ENCODE data around the gene RERG. TPM values are rescaled to one million over a fixed set of nuclear protein-coding genes. Genes with fewer than 3 reads are reported as not detected.
A peak's percentile ranks its signal among the peaks of the same experiment; 100 is the strongest.

The RERG gene, protein sequence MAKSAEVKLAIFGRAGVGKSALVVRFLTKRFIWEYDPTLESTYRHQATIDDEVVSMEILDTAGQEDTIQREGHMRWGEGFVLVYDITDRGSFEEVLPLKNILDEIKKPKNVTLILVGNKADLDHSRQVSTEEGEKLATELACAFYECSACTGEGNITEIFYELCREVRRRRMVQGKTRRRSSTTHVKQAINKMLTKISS
- total RNA-seq: not detected in 2 replicates

- POLR2A ChIA-PET: interaction anchor here (1.1 to 1.5 kb wide), 2 partner anchors 374 to 375 kb away, joined by 3 to 4 read pairs; no protein-coding TSS in a partner anchor
- Mint-ChIP-seq H3K27me3 (peaks cover 33% of the 10 kb centered on the region), H3K4me1 (peaks cover 7% of the 10 kb centered on the region), H3K9me3 (no peaks in the 10 kb centered on the region), H3K27ac (no peak within 1 kb of the TSS), H3K36me3 (ENCODE audit: low read depth) (no peaks in the 10 kb centered on the region), H3K4me3 (peak within 1 kb of the TSS; percentile 68)
- CTCF ChIA-PET: interaction anchor here (0.6 to 3.9 kb wide), 14 partner anchors 8 to 983 kb away, joined by 3 to 16 read pairs (median 4); no protein-coding TSS in a partner anchor
- peak; percentile 99 for ATAC-seq (ENCODE audit: low read depth)
- intact Hi-C loops (cut with micrococcal nuclease): loop anchor here (1.0 to 5.0 kb wide), 6 partner anchors 70 to 594 kb away; no protein-coding TSS in a partner anchor
- TF ChIP-seq, protein P1, sequence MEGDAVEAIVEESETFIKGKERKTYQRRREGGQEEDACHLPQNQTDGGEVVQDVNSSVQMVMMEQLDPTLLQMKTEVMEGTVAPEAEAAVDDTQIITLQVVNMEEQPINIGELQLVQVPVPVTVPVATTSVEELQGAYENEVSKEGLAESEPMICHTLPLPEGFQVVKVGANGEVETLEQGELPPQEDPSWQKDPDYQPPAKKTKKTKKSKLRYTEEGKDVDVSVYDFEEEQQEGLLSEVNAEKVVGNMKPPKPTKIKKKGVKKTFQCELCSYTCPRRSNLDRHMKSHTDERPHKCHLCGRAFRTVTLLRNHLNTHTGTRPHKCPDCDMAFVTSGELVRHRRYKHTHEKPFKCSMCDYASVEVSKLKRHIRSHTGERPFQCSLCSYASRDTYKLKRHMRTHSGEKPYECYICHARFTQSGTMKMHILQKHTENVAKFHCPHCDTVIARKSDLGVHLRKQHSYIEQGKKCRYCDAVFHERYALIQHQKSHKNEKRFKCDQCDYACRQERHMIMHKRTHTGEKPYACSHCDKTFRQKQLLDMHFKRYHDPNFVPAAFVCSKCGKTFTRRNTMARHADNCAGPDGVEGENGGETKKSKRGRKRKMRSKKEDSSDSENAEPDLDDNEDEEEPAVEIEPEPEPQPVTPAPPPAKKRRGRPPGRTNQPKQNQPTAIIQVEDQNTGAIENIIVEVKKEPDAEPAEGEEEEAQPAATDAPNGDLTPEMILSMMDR (IDR thresholded peaks at IDR 0.05): peak; percentile 69
- DNase-seq: peak; percentile 72
Observed at GRCh38 chr12:15220915-15221885, at the start of gene RERG. TSS of gene RERG (minus strand) at chr12:15221417. CDS start at chr12:15217489, 3,928 bp downstream.

- Mint-ChIP-seq H3K27me3 (peaks cover 5% of the 10 kb centered on the region), H3K4me1 (no peaks in the 10 kb centered on the region), H3K36me3 (ENCODE audit: low read depth) (no peaks in the 10 kb centered on the region), H3K9me3 (no peaks in the 10 kb centered on the region), H3K4me3 (no peak overlapping the region), H3K27ac (no peak overlapping the region)
- ChIA-PET CTCF (interaction anchor here (0.7 kb wide), 1 partner anchor 547 kb away, joined by 3 read pairs; no protein-coding TSS in a partner anchor), POLR2A (no interaction called here)
- intact Hi-C loops (cut with micrococcal nuclease): no loop called here
- ATAC-seq (ENCODE audit: low read depth) (no peak), DNase-seq (no peak)
- TF ChIP-seq, protein P1 (IDR thresholded peaks at IDR 0.05): no peak
Observed at GRCh38 chr12:15270591-15270990, 49.4 kb upstream of the RERG start.

DNA sequence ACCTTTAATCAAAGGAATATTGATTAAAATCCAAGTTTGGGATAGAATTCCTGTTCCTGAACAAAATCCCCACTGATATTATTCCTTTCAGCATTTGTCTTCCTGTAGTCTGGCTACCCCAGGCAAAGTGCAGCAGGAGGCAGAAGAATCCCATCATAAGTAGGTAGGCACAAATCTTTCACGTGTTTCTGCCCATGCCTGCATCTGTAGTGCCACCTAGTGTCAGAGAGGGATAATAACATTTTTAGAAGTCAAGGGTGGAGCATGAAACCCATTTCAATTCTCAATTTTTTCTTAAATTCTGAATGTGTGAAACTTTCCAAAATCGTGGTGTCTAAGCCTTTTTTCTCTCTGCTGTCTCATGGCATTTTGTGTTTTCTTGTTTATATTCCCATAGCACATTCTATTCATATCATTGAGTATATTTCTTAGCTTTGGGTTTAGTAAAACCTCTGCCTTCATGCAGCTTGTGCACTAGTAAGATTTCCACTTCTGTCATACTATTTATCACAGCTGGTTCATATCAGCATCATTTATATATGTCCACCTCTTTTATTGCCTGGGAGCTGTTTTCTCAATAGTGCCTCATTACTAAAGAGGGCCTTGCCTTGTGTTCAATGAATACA lies 47.8 kb upstream of the RERG start:
- CTCF ChIA-PET: interaction anchor here (0.7 to 0.9 kb wide), 3 partner anchors 11 to 425 kb away, joined by 3 read pairs; partner anchors contain the start of gene ART4
- Mint-ChIP-seq H3K36me3 (ENCODE audit: low read depth) (no peaks in the 10 kb centered on the region), H3K4me1 (no peaks in the 10 kb centered on the region), H3K4me3 (no peak overlapping the region), H3K27ac (no peak overlapping the region), H3K9me3 (no peaks in the 10 kb centered on the region), H3K27me3 (peaks cover 5% of the 10 kb centered on the region)
- DNase-seq (no peak), ATAC-seq (ENCODE audit: low read depth) (peak; percentile 62)
- POLR2A ChIA-PET: no interaction called here
- TF ChIP-seq, protein P1 (IDR thresholded peaks at IDR 0.05): peak; percentile 76
- intact Hi-C loops (cut with micrococcal nuclease): loop anchor here (1.0 to 5.0 kb wide), 8 partner anchors 117 to 1030 kb away; no protein-coding TSS in a partner anchor

DNA sequence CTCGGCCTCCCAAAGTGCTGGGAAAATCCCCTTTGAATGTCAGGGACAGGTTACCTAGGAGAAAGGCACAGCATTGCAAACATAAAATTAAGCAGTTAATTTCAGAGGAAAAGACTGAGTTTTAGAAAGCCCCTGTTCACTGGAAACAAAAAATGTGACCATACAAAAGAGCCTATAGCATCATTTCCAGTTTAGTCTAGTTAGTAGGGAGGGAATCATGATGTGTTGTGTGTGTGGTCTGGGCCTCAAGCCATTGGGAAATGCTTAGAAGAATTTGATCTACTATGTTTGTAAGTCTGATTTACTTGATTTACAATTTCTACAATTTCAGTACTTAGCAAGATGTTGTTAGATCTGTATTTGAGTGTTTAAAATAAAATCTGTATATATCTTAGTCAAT lies 47.1 kb upstream of the RERG start:
- Mint-ChIP-seq H3K36me3 (ENCODE audit: low read depth) (no peaks in the 10 kb centered on the region), H3K4me3 (no peak overlapping the region), H3K9me3 (no peaks in the 10 kb centered on the region), H3K27ac (no peak overlapping the region), H3K4me1 (no peaks in the 10 kb centered on the region), H3K27me3 (peaks cover 3% of the 10 kb centered on the region)
- DNase-seq (no peak), ATAC-seq (ENCODE audit: low read depth) (no peak)
- intact Hi-C loops (cut with micrococcal nuclease): loop anchor here (2.0 to 5.0 kb wide), 5 partner anchors 116 to 1030 kb away; no protein-coding TSS in a partner anchor
- CTCF ChIA-PET: no interaction called here
- TF ChIP-seq, protein P1 (IDR thresholded peaks at IDR 0.05): no peak
- POLR2A ChIA-PET: no interaction called here
